ENCODE data around the gene FBXO24. TPM values are rescaled to one million over a fixed set of nuclear protein-coding genes. Genes with fewer than 3 reads are reported as not detected.
"Not testable (repeated sequence)": the region's sequence is repeated elsewhere in the genome, so short reads cannot be mapped to it uniquely, and the experiment has no call there.

The FBXO24 gene
- polyA plus RNA-seq: under 1 TPM; 0.16 to 0.52 (median 0.45) TPM

GRCh38 chr7:100586266-100587025, at the start of gene FBXO24:
TSS of gene FBXO24 (plus strand) at chr7:100586328. CDS start at chr7:100586626, 298 bp downstream.
- 0 to 1% (median 1%) methylated on average over 52 to 53 of the region's 53 CpGs for WGBS, 3 donors
- no peak within 1 kb of the TSS for H3K27ac ChIP-seq (ENCODE audit: low read depth, low read length)

- not testable (repeated sequence) for H3K27ac ChIP-seq (ENCODE audit: low read depth, low read length)
- WGBS, 3 donors: 80 to 95% (median 84%) methylated on average over 2 of the region's 2 CpGs
Measured at GRCh38 chr7:100536695-100537094, 49.4 kb upstream of the FBXO24 start.

GRCh38 chr7:100538348-100538653, 47.8 kb upstream of the FBXO24 start:
- no peak overlapping the region for H3K27ac ChIP-seq (ENCODE audit: low read depth, low read length)
- 4 to 11% (median 8%) methylated on average over 8 of the region's 8 CpGs for WGBS, 3 donors

- H3K27ac ChIP-seq (ENCODE audit: low read depth, low read length): no peak within 1 kb of the TSS
- WGBS, 3 donors: 0 to 1% (median 0%) methylated on average over 53 to 60 of the region's 60 CpGs
Measured at GRCh38 chr7:100538654-100539435, 47.3 kb upstream of the FBXO24 start, which contains the start of gene AGFG2. TSS of gene AGFG2 (plus strand) at chr7:100539203. CDS start at chr7:100539347, 144 bp downstream.

GRCh38 chr7:100539436-100540006, 46.6 kb upstream of the FBXO24 start:
- no peak overlapping the region for H3K27ac ChIP-seq (ENCODE audit: low read depth, low read length)
- WGBS, 3 donors: 0 to 1% (median 1%) methylated on average over 41 to 44 of the region's 44 CpGs

GRCh38 chr7:100540073-100540723, 45.9 kb upstream of the FBXO24 start:
- no peak overlapping the region for H3K27ac ChIP-seq (ENCODE audit: low read depth, low read length)
- WGBS, 3 donors: 29 to 57% (median 55%) methylated on average over 5 to 6 of the region's 6 CpGs

GRCh38 chr7:100541309-100541708, 44.8 kb upstream of the FBXO24 start:
- not testable (repeated sequence) for H3K27ac ChIP-seq (ENCODE audit: low read depth, low read length)
- 75 to 90% (median 80%) methylated on average over 7 of the region's 7 CpGs for WGBS, 3 donors

GRCh38 chr7:100543586-100543985, 42.5 kb upstream of the FBXO24 start:
- 57 to 86% (median 71%) methylated on average over 1 of the region's 1 CpG for WGBS, 3 donors
- H3K27ac ChIP-seq (ENCODE audit: low read depth, low read length): no peak overlapping the region

- H3K27ac ChIP-seq (ENCODE audit: low read depth, low read length): peak overlapping the region; percentile 4
- 23 to 46% (median 37%) methylated on average over 5 of the region's 5 CpGs for WGBS, 3 donors
Measured at GRCh38 chr7:100544386-100544785, 41.7 kb upstream of the FBXO24 start.

- H3K27ac ChIP-seq (ENCODE audit: low read depth, low read length): peak overlapping the region; percentile 4
- WGBS, 3 donors: 5 to 46% (median 25%) methylated on average over 1 of the region's 1 CpG
Measured at GRCh38 chr7:100544967-100545359, 41.2 kb upstream of the FBXO24 start.

GRCh38 chr7:100545360-100546128, 40.6 kb upstream of the FBXO24 start:
- peak overlapping the region; percentile 58 for H3K27ac ChIP-seq (ENCODE audit: low read depth, low read length)
- 16 to 45% (median 44%) methylated on average over 3 of the region's 3 CpGs for WGBS, 3 donors

- WGBS, 3 donors: 34 to 56% (median 48%) methylated on average over 10 of the region's 10 CpGs
- H3K27ac ChIP-seq (ENCODE audit: low read depth, low read length): peak overlapping the region; percentile 58
Measured at GRCh38 chr7:100546129-100546925, 39.8 kb upstream of the FBXO24 start.

GRCh38 chr7:100546926-100547800, 39.0 kb upstream of the FBXO24 start:
- H3K27ac ChIP-seq (ENCODE audit: low read depth, low read length): peak overlapping the region; percentile 6
- WGBS, 3 donors: 35 to 65% (median 58%) methylated on average over 9 of the region's 9 CpGs

GRCh38 chr7:100547872-100548271, 38.3 kb upstream of the FBXO24 start:
- WGBS, 3 donors: 8 to 29% (median 9%) methylated on average over 2 of the region's 2 CpGs
- H3K27ac ChIP-seq (ENCODE audit: low read depth, low read length): no peak overlapping the region

GRCh38 chr7:100548446-100548845, 37.7 kb upstream of the FBXO24 start:
- H3K27ac ChIP-seq (ENCODE audit: low read depth, low read length): not testable (repeated sequence)
- WGBS, 3 donors: 68 to 81% (median 80%) methylated on average over 5 of the region's 5 CpGs

- H3K27ac ChIP-seq (ENCODE audit: low read depth, low read length): no peak overlapping the region
- WGBS, 3 donors: 94 to 100% (median 97%) methylated on average over 2 of the region's 2 CpGs
Measured at GRCh38 chr7:100552532-100552931, 33.6 kb upstream of the FBXO24 start.
